DND-41 (cell line): ENCODE measurements around the gene PDE4B.

ENCODE experiments used
- EZH2 ChIP-seq: IDR thresholded peaks from 3 replicates; pipeline ENCODE4 v1.6.1; 2012; ENCODE audit warnings: borderline replicate concordance, low read depth, mild to moderate bottlenecking, moderate library complexity, low read length, inconsistent platforms; ENCODE audit not compliant: severe bottlenecking
- TF ChIP-seq, protein P1 (sequence below): IDR thresholded peaks from 2 replicates; pipeline ENCODE4 v1.5.1; 2012; ENCODE audit warnings: borderline replicate concordance, low read length, moderate library complexity, mild to moderate bottlenecking; ENCODE audit not compliant: poor library complexity, severe bottlenecking; ENCODE audit errors: extremely low read depth

DNA sequence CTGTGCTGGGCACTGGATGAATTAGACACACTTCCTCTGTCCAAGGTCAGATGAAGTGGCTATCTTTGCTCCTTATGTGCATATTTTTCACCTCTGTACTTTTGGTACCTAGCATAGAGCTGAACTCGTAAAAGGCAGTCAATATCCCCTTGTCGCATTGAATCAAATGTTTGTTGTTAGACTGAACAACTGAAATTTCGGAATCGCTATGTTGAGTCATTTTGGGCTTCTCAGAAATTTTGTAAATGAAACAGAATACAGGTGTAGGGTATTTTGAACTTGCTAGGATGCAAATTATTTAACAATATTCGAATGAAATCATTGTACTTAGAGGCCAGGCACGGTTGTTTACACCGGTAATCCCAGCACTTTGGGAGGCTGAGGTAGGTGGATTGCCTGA, 48.0 kb downstream of the PDE4B start:
- TF ChIP-seq, protein P1, sequence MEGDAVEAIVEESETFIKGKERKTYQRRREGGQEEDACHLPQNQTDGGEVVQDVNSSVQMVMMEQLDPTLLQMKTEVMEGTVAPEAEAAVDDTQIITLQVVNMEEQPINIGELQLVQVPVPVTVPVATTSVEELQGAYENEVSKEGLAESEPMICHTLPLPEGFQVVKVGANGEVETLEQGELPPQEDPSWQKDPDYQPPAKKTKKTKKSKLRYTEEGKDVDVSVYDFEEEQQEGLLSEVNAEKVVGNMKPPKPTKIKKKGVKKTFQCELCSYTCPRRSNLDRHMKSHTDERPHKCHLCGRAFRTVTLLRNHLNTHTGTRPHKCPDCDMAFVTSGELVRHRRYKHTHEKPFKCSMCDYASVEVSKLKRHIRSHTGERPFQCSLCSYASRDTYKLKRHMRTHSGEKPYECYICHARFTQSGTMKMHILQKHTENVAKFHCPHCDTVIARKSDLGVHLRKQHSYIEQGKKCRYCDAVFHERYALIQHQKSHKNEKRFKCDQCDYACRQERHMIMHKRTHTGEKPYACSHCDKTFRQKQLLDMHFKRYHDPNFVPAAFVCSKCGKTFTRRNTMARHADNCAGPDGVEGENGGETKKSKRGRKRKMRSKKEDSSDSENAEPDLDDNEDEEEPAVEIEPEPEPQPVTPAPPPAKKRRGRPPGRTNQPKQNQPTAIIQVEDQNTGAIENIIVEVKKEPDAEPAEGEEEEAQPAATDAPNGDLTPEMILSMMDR: no peak
- TF ChIP-seq EZH2: no peak
